ENCODE results near the gene ANKRD7. TPM values are rescaled to one million over a fixed set of nuclear protein-coding genes. Genes with fewer than 3 reads are reported as not detected.

The ANKRD7 gene
- total RNA-seq, 1 experiment from 2014 or later, result 2.4 TPM

DNA sequence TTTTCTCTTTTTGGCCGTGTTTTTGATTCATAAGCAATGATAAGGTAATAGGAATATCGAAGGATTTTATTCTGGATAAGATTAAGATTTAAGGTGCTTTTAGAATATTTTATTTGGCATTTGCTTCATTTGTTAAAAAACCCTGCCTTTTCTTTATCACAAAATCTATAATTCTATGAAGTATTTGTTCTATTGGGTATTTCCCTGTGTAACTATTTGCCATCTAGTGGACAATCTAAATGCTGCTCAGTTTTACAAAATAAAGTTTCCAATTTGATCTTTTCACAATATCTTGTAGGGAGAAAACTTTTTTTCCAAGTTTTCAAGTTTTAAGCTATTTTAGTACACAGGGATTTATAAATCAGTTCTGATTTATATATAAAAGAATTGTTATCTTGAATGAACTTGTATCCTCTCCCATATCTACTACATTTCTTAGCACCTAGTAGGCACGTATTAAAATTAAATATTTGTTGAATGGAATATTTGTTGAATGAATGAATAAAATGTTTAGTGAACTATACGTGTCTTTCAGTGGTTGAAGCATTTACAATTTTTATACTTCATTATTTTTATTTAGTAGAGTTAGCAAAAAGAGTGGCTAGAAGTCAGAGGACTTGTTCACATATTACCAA lies 26.5 kb downstream of the ANKRD7 start:
- no peaks in the 10 kb centered on the region for H3K9me2 ChIP-seq (ENCODE audit: insufficient read depth)
- DNase-seq, result no peak
- CTCF ChIA-PET, result no interaction called here
- POLR2A ChIA-PET (ENCODE audit: unreplicated experiment), result interaction anchor here (0.6 kb wide), 1 partner anchor 13 kb away, joined by 5 read pairs; no protein-coding TSS in a partner anchor
- no peaks in the 10 kb centered on the region for H3F3A ChIP-seq (ENCODE audit: insufficient read depth, low read depth)
- H3K4me1 ChIP-seq (replicated peaks; ENCODE audit: insufficient read depth), result no peaks in the 10 kb centered on the region
- H3K27me3 ChIP-seq (ENCODE audit: insufficient read depth, low read depth), result no peaks in the 10 kb centered on the region
- H3K27ac ChIP-seq, result no peak overlapping the region
- no peak overlapping the region for H2AFZ ChIP-seq
- no peaks in the 10 kb centered on the region for H3K36me3 ChIP-seq (ENCODE audit: low read depth)
- no peaks in the 10 kb centered on the region for H4K20me1 ChIP-seq (ENCODE audit: insufficient read depth)
- intact Hi-C loops (cut with micrococcal nuclease; ENCODE audit: unreplicated experiment), result no loop called here
- H3K4me3 ChIP-seq, result no peak overlapping the region
- no TSS peak for BruUV-seq (replicated peaks)
- H3K4me2 ChIP-seq, result no peak overlapping the region
- H3K79me2 ChIP-seq (ENCODE audit: low read depth), result no peaks in the 10 kb centered on the region
- H3K9me3 ChIP-seq (ENCODE audit: insufficient read depth, low read depth), result no peaks in the 10 kb centered on the region
- TF ChIP-seq EZH2 (IDR thresholded peaks at IDR 0.05; ENCODE audit: low read depth), result no peak
- TF ChIP-seq, protein P1, sequence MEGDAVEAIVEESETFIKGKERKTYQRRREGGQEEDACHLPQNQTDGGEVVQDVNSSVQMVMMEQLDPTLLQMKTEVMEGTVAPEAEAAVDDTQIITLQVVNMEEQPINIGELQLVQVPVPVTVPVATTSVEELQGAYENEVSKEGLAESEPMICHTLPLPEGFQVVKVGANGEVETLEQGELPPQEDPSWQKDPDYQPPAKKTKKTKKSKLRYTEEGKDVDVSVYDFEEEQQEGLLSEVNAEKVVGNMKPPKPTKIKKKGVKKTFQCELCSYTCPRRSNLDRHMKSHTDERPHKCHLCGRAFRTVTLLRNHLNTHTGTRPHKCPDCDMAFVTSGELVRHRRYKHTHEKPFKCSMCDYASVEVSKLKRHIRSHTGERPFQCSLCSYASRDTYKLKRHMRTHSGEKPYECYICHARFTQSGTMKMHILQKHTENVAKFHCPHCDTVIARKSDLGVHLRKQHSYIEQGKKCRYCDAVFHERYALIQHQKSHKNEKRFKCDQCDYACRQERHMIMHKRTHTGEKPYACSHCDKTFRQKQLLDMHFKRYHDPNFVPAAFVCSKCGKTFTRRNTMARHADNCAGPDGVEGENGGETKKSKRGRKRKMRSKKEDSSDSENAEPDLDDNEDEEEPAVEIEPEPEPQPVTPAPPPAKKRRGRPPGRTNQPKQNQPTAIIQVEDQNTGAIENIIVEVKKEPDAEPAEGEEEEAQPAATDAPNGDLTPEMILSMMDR (conservative IDR thresholded peaks at IDR 0.05), result peak; percentile 57

DNA sequence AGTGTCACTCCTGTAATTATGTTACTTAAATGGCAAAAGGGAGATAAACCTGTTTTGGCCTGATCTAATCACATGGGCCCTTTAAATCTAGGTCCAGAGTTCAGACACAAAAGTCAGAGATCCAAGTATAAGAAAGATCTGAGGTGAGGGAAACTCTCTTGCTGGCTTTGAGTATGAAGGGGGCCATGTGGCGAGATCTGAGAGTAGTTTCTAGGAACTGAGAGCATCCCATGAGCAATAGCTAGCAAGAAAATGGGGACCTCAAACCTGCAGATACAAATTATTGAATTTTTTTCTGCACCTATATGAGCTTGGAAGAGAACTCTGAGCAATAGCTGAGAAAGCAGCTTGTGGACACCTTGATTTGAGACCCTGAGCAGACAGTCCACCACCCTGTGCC lies 27.6 kb downstream of the ANKRD7 start:
- no peak for DNase-seq
- no peak overlapping the region for H3K4me2 ChIP-seq
- no peak overlapping the region for H3K4me3 ChIP-seq
- no peaks in the 10 kb centered on the region for H3K4me1 ChIP-seq (replicated peaks; ENCODE audit: insufficient read depth)
- no peaks in the 10 kb centered on the region for H3K9me3 ChIP-seq (ENCODE audit: insufficient read depth, low read depth)
- intact Hi-C loops (cut with micrococcal nuclease; ENCODE audit: unreplicated experiment), result no loop called here
- POLR2A ChIA-PET (ENCODE audit: unreplicated experiment), result no interaction called here
- H3K27me3 ChIP-seq (ENCODE audit: insufficient read depth, low read depth), result no peaks in the 10 kb centered on the region
- no peak overlapping the region for H3K27ac ChIP-seq
- no peaks in the 10 kb centered on the region for H3K9me2 ChIP-seq (ENCODE audit: insufficient read depth)
- no peaks in the 10 kb centered on the region for H3F3A ChIP-seq (ENCODE audit: insufficient read depth, low read depth)
- H3K36me3 ChIP-seq (ENCODE audit: low read depth), result no peaks in the 10 kb centered on the region
- H2AFZ ChIP-seq, result no peak overlapping the region
- no peaks in the 10 kb centered on the region for H3K79me2 ChIP-seq (ENCODE audit: low read depth)
- TF ChIP-seq, protein P1 (conservative IDR thresholded peaks at IDR 0.05), result no peak
- TF ChIP-seq EZH2 (IDR thresholded peaks at IDR 0.05; ENCODE audit: low read depth), result no peak
- H4K20me1 ChIP-seq (ENCODE audit: insufficient read depth), result no peaks in the 10 kb centered on the region
- no TSS peak for BruUV-seq (replicated peaks)
- CTCF ChIA-PET, result no interaction called here

DNA sequence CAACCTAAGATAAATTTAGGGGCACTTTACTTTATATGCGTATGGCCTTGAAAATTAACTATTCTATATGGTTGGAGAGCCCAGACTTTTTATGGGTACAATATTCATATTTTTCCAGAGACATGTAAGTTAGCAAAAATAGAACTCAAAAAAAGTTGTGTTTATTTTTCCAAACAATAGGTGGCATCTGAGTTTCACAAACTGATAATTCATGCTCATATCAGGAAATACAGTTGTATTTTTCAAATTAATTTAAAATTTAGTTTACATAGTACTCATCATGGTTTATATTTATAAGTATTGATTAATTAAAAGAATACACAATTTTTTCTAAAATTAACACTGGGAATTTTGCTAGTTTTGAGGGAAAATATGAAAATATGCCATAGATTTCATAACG lies 34.6 kb downstream of the ANKRD7 start:
- no peak for TF ChIP-seq EZH2 (IDR thresholded peaks at IDR 0.05; ENCODE audit: low read depth)
- TF ChIP-seq, protein P1 (conservative IDR thresholded peaks at IDR 0.05), result peak; percentile 25; the same call in 1 of the 2 replicates
- CTCF ChIA-PET, result no interaction called here
- no peak for DNase-seq
- peaks cover 3% of the 10 kb centered on the region; the same call in 1 of the 2 replicates for H3K9me2 ChIP-seq (ENCODE audit: insufficient read depth)
- H2AFZ ChIP-seq, result no peak overlapping the region
- POLR2A ChIA-PET (ENCODE audit: unreplicated experiment), result no interaction called here
- intact Hi-C loops (cut with micrococcal nuclease; ENCODE audit: unreplicated experiment), result loop anchor here (2.0 to 5.0 kb wide), 2 partner anchors 918 to 940 kb away; no protein-coding TSS in a partner anchor
- no peak overlapping the region for H3K27ac ChIP-seq
- H3K4me3 ChIP-seq, result no peak overlapping the region
- no peaks in the 10 kb centered on the region for H4K20me1 ChIP-seq (ENCODE audit: insufficient read depth)
- no peaks in the 10 kb centered on the region for H3K4me1 ChIP-seq (replicated peaks; ENCODE audit: insufficient read depth)
- H3K27me3 ChIP-seq (ENCODE audit: insufficient read depth, low read depth), result no peaks in the 10 kb centered on the region
- H3K4me2 ChIP-seq, result no peak overlapping the region
- no TSS peak for BruUV-seq (replicated peaks)
- H3F3A ChIP-seq (ENCODE audit: insufficient read depth, low read depth), result no peaks in the 10 kb centered on the region
- no peaks in the 10 kb centered on the region for H3K36me3 ChIP-seq (ENCODE audit: low read depth)
- H3K79me2 ChIP-seq (ENCODE audit: low read depth), result no peaks in the 10 kb centered on the region
- no peaks in the 10 kb centered on the region for H3K9me3 ChIP-seq (ENCODE audit: insufficient read depth, low read depth)

All from PC-9 (cell line).